NK-92 treated with Interleukin-12 subunit alpha and Interleukin-12 subunit beta, amount 100 ng/mL, for 24 hours (cell line): ENCODE measurements around the gene FRMD4A.
"Not testable (repeated sequence)": the region's sequence is repeated elsewhere in the genome, so short reads cannot be mapped to it uniquely, and the experiment has no call there.

Source experiments
- DNase-seq: peaks from one replicate; lab custom pipeline; 2025; lab: John Stamatoyannopoulos, UW

FRMD4A gene

GRCh38 chr10:13721486-13721885 lies 609.2 kb downstream of the FRMD4A start:
- no peak for DNase-seq

- no peak for DNase-seq
Observed at GRCh38 chr10:13720699-13721098, 610.0 kb downstream of the FRMD4A start.

- DNase-seq = no peak
Observed at GRCh38 chr10:13719425-13719824, 611.3 kb downstream of the FRMD4A start.

GRCh38 chr10:13718820-13719219 lies 611.9 kb downstream of the FRMD4A start:
- DNase-seq = no peak

- no peak for DNase-seq
Observed at GRCh38 chr10:13717936-13718772, 612.6 kb downstream of the FRMD4A start.

GRCh38 chr10:13717571-13717935 lies 613.2 kb downstream of the FRMD4A start:
- no peak for DNase-seq

GRCh38 chr10:13716081-13717071 lies 614.3 kb downstream of the FRMD4A start:
- DNase-seq = no peak

- not testable (repeated sequence) for DNase-seq
Observed at GRCh38 chr10:13715596-13715995, 615.1 kb downstream of the FRMD4A start.

- DNase-seq = no peak
Observed at GRCh38 chr10:13715100-13715499, 615.6 kb downstream of the FRMD4A start.

- DNase-seq = peak; percentile 11
Observed at GRCh38 chr10:13712837-13713581, 617.7 kb downstream of the FRMD4A start.

GRCh38 chr10:13712476-13712836 lies 618.3 kb downstream of the FRMD4A start:
- DNase-seq = no peak

GRCh38 chr10:13711291-13711690 lies 619.4 kb downstream of the FRMD4A start:
- DNase-seq = no peak

- no peak for DNase-seq
Observed at GRCh38 chr10:13709931-13710650, 620.6 kb downstream of the FRMD4A start.

GRCh38 chr10:13708256-13708990 lies 622.3 kb downstream of the FRMD4A start:
- DNase-seq = no peak

- DNase-seq = no peak
Observed at GRCh38 chr10:13707156-13707881, 623.4 kb downstream of the FRMD4A start.

GRCh38 chr10:13706604-13707003 lies 624.1 kb downstream of the FRMD4A start:
- DNase-seq = no peak

GRCh38 chr10:13706175-13706574 lies 624.5 kb downstream of the FRMD4A start:
- DNase-seq = no peak

- no peak for DNase-seq
Observed at GRCh38 chr10:13705526-13706174, 625.1 kb downstream of the FRMD4A start.

- no peak for DNase-seq
Observed at GRCh38 chr10:13704964-13705363, 625.8 kb downstream of the FRMD4A start.
